ENCODE data around the gene EIF3F.

The EIF3F gene

DNA sequence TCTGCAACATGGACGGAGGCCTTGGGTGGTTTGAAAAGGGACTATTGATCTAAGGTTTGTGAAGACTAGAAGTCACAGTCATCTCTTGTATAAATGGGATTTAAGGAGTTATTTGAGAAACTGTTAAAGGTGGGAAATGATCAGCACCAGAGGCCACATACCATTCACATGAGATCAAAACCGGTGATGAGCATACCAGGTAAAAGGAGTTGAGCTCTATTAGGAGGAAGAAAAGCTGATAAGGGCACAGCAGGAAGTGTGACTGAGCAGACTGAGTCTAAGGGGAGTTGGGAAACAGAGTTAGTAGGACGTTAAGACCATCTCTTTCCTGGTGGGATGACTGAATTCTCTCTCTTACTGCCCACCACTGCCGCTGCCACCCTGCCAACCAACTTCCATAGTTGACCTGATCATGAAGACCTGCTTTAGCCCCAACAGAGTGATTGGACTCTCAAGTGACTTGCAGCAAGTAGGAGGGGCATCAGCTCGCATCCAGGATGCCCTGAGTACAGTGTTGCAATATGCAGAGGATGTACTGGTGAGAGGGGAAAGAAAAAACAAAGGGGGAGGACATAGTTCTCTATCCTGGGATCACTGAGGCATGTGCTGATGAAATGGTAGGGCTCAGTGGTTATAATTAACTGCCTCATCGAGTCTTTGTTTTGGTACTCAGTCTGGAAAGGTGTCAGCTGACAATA, 7.6 kb downstream of the EIF3F start:
- DNase-seq, result no peak

GRCh38 chr11:7999795-8000194, 12.7 kb downstream of the EIF3F start:
- no peak for DNase-seq

- no peak for DNase-seq
These were observed 13.3 kb downstream of the EIF3F start for GRCh38 chr11:8000390-8000789.

DNA sequence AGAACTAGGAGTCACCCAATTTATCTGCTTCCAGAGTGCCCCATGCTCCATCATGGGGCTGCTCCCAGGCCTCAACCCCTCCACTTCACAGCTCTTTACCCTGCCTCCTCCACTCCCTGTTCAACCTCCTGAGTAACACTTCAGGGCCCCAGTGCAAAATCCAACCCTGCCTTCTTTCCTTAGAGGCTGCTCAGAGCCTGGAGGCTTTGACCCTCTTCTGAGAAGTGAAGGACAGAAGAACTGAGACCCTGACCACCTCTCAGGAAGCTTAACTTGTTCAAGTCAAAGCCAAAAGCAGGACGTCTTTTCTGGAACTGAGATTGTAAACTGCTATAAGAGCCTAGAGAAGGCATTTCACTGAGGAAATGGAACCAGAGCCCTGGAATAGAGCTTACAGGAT, 15.5 kb downstream of the EIF3F start:
- no peak for DNase-seq

- no peak for DNase-seq
These were observed 16.1 kb downstream of the EIF3F start for GRCh38 chr11:8003187-8003586.

DNA sequence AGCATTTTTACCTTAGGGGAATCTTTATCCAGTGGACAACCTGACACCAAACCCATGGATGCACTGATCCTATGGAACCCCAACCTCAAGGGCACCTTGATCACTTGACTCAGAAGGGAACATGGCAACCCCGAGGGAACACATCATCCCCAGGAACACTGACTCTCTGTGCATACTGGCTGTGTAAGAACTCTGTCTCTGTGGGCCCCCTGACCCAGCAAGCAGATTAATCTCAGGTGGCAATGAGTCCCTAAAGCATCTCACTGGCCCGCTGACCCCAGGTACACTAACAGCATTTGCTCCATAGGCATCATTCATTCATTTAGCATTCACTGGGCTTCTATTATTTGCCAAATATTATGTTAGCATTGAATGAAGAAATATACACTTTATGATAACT, 16.9 kb downstream of the EIF3F start:
- no peak for DNase-seq

GRCh38 chr11:8005556-8005955, 18.4 kb downstream of the EIF3F start:
- no peak for DNase-seq

- DNase-seq, result no peak
These were observed 19.3 kb downstream of the EIF3F start for GRCh38 chr11:8006349-8006977.

DNA sequence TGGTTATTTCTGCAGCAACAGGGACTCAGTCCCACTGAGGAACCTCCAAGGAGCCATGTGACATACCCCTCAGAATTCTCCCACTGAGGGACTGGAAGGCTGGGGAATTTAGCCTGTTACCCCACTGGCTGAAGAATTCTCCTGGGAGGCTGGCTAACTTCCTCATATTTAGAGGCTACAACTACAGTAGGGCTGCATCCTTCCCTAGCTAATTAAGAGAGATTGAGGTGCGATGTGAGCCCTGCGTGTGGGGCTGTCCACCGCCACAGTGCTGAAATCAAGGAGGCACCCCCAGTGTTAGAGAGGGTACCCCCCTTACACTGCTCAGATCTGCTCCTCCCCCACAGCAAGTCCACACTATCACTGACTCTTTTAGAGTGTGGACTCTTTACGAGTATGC, 21.1 kb downstream of the EIF3F start:
- no peak for DNase-seq

- no peak for DNase-seq
These were observed 22.7 kb downstream of the EIF3F start for GRCh38 chr11:8009856-8010255.

GRCh38 chr11:8011371-8011770, 24.2 kb downstream of the EIF3F start:
- no peak for DNase-seq

DNA sequence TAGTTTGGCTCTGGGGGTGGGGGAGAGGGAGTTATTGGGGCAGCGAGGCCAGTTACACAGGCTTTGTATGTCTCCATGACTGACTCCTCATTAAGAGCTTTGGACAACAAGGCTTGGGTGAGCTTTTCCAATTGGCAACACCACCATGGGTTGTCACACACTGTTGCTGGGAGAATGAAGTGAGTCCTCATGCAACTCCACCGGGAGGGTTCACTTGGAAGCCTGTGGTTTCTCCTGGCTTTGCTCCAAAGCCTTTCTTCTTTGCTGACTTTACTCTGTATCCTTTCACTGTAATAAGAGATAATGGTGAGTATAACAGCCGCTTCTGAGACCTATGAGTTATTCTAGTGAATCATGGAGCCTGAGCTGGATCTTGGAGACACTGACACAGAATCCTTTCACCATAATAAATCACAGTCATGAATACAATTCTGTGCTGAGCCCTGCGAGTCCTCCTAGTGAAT, 24.9 kb downstream of the EIF3F start:
- no peak for DNase-seq

- no peak for DNase-seq
These were observed 26.7 kb downstream of the EIF3F start for GRCh38 chr11:8013833-8014232.

DNA sequence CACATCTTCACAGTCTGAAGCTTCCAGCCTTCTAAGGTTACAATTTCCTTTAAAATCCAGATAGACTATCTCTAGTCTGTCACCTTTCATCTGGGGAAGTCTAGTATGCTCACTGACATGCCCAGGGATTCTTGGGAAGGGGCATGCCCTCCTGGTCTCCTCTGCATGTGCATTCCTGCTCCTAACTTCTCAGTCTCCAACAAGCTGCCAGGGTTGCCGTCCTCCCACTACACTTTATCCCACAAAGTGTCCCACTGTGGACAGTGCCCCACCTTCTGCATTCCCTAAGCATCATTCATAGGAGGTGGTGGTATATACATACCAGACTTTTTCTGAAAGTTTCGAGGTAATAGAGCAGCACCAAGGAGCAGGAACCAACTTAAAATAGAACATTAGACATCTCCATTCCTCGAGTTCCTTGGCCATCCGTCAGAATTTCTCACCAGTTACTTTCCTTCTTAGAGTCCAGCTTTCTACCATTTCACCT, 28.7 kb downstream of the EIF3F start:
- DNase-seq, result no peak

DNA sequence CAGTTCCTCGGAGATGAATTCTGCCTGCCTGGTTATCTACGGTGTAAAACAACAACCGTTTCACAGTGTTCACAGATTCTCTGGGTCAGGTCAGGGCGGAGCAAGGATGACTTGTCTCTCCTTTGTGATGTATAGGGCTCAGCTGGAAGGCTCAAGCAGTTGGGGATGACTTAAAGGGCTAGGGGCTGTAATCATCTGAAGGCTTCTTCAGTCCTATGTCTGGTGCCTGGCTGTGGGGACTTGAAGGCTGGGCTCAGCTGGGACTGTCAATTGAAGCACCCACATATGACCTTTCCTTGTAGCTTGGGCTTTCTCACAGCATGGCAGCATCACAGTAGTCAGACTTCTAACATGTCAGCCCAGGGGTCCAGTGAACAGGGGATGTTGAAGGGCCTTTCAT, 29.3 kb downstream of the EIF3F start:
- DNase-seq, result no peak

DNA sequence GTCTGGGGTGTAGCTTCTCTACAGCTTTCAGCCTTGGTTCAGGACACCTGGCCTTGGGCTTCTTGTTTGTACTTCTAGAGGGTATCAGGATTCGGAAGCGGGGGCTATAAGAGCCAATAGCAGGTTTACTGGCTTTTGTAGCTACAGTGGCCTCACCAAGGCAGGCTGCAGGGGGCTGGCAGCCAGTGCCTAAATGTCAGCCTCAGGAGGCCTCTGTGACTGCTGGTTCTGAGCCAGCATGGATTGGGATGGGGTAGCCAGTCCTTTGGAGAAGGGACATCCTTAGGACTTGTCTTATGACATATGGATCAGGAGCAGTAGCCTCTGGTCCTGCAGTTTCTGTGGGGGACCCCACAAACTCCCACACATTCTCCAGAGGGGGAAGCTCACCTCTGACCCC, 29.9 kb downstream of the EIF3F start:
- no peak for DNase-seq

- DNase-seq, result no peak
These were observed 30.9 kb downstream of the EIF3F start for GRCh38 chr11:8017894-8018483.

GRCh38 chr11:8018484-8019313, 31.6 kb downstream of the EIF3F start:
- no peak for DNase-seq

GRCh38 chr11:8019314-8020243, 32.4 kb downstream of the EIF3F start:
- DNase-seq, result no peak

DNA sequence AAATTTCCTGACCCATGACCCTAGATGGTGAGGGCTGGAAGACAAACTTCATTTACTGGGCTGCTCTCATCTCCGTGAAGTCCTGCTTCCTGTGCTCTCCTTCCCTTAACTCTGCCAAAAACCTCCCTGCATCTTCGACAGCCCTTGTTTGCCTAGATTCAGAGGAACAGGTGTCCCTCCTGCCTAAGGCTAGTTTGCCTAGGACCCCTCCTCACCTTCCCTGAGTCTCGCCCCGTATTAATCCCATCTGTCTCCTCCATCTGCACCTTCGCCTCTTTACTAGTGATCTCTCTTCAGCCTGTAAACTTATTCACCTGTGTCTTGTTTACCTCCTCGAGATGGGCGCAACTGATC, 33.1 kb downstream of the EIF3F start:
- DNase-seq, result no peak

DNA sequence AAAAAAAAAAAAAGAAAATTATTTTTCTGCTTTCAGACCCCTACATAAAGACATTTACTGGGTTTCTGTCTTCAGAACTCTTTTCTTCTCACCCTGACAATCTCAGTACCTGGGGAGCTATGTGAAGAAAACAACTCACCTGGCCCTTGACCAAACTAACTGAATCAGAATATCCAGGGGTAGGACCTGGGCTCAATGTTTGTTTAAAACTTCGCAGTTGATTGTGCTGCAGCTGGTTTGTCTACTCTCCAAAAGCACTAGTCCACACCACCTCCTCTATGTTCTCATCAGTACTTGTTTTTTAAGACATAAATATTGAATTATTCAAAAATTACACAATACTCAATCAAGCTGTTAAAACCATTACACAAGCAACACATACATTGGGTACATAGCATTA, 34.8 kb downstream of the EIF3F start:
- DNase-seq, result no peak

DNA sequence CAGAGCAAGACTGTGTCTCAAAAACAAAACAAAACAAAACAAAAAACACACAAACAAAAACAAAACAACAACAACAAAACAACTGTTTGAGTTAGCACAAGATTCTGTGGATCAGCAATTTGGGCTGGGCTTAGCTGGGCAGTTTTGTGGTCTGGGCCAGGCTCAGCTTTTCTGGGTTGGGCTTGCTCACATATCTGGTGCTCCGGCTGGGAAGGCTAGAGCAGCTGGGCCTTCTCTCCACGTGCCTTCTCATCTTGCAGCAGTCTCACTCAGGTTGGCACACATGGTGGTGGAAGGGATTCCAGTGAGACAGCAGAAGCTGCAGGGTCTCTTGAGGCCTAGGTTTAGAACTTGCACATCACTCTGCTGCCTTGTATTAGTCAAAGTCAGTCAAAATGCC, 35.7 kb downstream of the EIF3F start:
- no peak for DNase-seq
